Measurements from ENCODE around the gene ZBTB17.

The ZBTB17 gene

GRCh38 chr1:15960808-15961207, 15.1 kb downstream of the ZBTB17 start:
- Histone ChIP-seq H3K9ac (no peak overlapping the region), H3K36me3 (ENCODE audit: control insufficient read depth, insufficient read depth, low read length) (no peaks in the 10 kb centered on the region), H3K4me3 (ENCODE audit: low read depth, low read length) (no peak overlapping the region), H2AFZ (no peak overlapping the region), H3K9me3 (ENCODE audit: control insufficient read depth, low read length) (no peaks in the 10 kb centered on the region), H3K4me2 (ENCODE audit: low read length) (no peak overlapping the region), H3K27me3 (ENCODE audit: control insufficient read depth, insufficient read depth, low read length) (no peaks in the 10 kb centered on the region), H3K4me1 (peaks cover 9% of the 10 kb centered on the region), H3K79me2 (peaks cover 19% of the 10 kb centered on the region), H3K27ac (no peak overlapping the region)
- TF ChIP-seq, protein P1, sequence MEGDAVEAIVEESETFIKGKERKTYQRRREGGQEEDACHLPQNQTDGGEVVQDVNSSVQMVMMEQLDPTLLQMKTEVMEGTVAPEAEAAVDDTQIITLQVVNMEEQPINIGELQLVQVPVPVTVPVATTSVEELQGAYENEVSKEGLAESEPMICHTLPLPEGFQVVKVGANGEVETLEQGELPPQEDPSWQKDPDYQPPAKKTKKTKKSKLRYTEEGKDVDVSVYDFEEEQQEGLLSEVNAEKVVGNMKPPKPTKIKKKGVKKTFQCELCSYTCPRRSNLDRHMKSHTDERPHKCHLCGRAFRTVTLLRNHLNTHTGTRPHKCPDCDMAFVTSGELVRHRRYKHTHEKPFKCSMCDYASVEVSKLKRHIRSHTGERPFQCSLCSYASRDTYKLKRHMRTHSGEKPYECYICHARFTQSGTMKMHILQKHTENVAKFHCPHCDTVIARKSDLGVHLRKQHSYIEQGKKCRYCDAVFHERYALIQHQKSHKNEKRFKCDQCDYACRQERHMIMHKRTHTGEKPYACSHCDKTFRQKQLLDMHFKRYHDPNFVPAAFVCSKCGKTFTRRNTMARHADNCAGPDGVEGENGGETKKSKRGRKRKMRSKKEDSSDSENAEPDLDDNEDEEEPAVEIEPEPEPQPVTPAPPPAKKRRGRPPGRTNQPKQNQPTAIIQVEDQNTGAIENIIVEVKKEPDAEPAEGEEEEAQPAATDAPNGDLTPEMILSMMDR (IDR thresholded peaks at IDR 0.05), result no peak

DNA sequence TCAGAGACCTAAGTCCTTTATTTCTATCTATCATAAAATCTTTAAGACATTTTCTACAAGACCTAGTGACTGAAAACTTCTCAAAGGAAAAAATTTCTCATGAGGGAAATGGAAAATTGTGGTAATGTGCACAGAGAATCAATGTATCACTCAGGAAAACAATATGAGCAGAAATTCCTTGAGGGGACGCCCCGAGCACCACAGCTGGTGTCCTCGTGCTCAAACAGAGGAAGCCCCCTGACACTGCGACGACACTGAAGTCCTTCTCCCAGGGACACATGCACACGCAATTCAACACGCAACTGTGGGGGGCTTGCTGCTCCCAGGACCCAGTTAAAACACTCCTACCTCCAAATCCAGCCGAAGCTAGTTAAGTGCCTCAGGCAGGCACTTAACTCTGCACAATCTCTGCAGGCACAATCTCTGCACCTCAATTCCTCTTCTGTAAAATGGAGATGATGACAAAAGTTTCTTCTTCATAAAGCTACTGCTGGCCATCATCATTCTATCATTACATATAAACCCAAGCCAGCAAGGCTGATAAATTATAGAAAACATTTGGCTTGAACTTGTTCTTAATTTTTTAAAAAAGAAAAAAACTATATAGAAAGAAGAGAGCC, 16.0 kb downstream of the ZBTB17 start:
- Histone ChIP-seq H3K79me2 (peaks cover 21% of the 10 kb centered on the region), H3K27ac (no peak overlapping the region), H2AFZ (no peak overlapping the region), H3K4me2 (ENCODE audit: low read length) (no peak overlapping the region), H3K36me3 (ENCODE audit: control insufficient read depth, insufficient read depth, low read length) (no peaks in the 10 kb centered on the region), H3K4me3 (ENCODE audit: low read depth, low read length) (no peak overlapping the region), H3K4me1 (peaks cover 9% of the 10 kb centered on the region), H3K27me3 (ENCODE audit: control insufficient read depth, insufficient read depth, low read length) (no peaks in the 10 kb centered on the region), H3K9me3 (ENCODE audit: control insufficient read depth, low read length) (no peaks in the 10 kb centered on the region), H3K9ac (no peak overlapping the region)
- TF ChIP-seq, protein P1 (IDR thresholded peaks at IDR 0.05), result no peak

DNA sequence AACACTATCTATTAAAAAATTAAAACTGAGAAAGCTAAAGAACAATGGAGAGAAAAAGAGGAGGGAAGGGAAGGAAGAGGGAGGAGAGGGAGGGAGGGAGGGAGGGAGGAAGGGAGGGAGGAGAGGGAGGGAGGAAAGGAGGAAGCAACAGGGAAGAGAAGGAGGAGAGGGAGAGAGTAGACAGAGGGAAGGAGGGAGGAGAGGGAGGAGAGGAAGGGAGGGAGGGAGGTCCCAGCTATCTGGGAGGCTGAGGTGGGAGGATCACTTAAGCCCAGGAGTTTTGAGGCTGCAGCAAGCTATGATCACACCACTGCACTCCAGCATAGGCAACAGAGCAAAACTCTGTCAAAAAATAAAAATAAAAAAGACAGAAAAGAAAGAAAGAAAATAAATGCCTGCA, 16.5 kb downstream of the ZBTB17 start:
- Histone ChIP-seq H3K36me3 (ENCODE audit: control insufficient read depth, insufficient read depth, low read length) (no peaks in the 10 kb centered on the region), H3K4me1 (peaks cover 9% of the 10 kb centered on the region), H2AFZ (no peak overlapping the region), H3K79me2 (peaks cover 21% of the 10 kb centered on the region), H3K27ac (no peak overlapping the region), H3K9me3 (ENCODE audit: control insufficient read depth, low read length) (no peaks in the 10 kb centered on the region), H3K27me3 (ENCODE audit: control insufficient read depth, insufficient read depth, low read length) (no peaks in the 10 kb centered on the region), H3K4me3 (ENCODE audit: low read depth, low read length) (no peak overlapping the region), H3K9ac (no peak overlapping the region), H3K4me2 (ENCODE audit: low read length) (no peak overlapping the region)
- TF ChIP-seq, protein P1 (IDR thresholded peaks at IDR 0.05), result no peak

- H3K4me1 ChIP-seq, result peaks cover 12% of the 10 kb centered on the region
- no peak overlapping the region for H3K27ac ChIP-seq
Observed at GRCh38 chr1:15958793-15959192, 17.1 kb downstream of the ZBTB17 start.

More at GRCh38 chr1:15958793-15959192, 17.1 kb downstream of the ZBTB17 start:
- H3K4me3 ChIP-seq (ENCODE audit: low read depth, low read length), result no peak overlapping the region
- H2AFZ ChIP-seq, result no peak overlapping the region
- peaks cover 21% of the 10 kb centered on the region for H3K79me2 ChIP-seq
- H3K36me3 ChIP-seq (ENCODE audit: control insufficient read depth, insufficient read depth, low read length), result no peaks in the 10 kb centered on the region
- H3K27me3 ChIP-seq (ENCODE audit: control insufficient read depth, insufficient read depth, low read length), result no peaks in the 10 kb centered on the region
- H3K9me3 ChIP-seq (ENCODE audit: control insufficient read depth, low read length), result no peaks in the 10 kb centered on the region
- TF ChIP-seq, protein P1 (IDR thresholded peaks at IDR 0.05), result no peak
- no peak overlapping the region for H3K4me2 ChIP-seq (ENCODE audit: low read length)
- H3K9ac ChIP-seq, result no peak overlapping the region

Data from parathyroid adenoma (tissue), 2 donors.